HG03571 (cell line): ENCODE measurements around the gene NDUFAF7.
"Not testable (repeated sequence)": the region's sequence is repeated elsewhere in the genome, so short reads cannot be mapped to it uniquely, and the experiment has no call there.

Source experiments
- ATAC-seq: cut with Tn5 transposase; IDR thresholded peaks from one replicate; pipeline ENCODE4 v1.9.1; 2021; ENCODE audit not compliant: unreplicated experiment

The NDUFAF7 gene

GRCh38 chr2:37211939-37212338, 19.5 kb upstream of the NDUFAF7 start:
- no peak for ATAC-seq

GRCh38 chr2:37215250-37215649, 16.2 kb upstream of the NDUFAF7 start:
- ATAC-seq = no peak

- no peak for ATAC-seq
These were observed 12.4 kb upstream of the NDUFAF7 start for GRCh38 chr2:37219046-37219445.

- ATAC-seq = no peak
These were observed 8.3 kb upstream of the NDUFAF7 start for GRCh38 chr2:37223131-37223530.

- ATAC-seq = no peak
These were observed 7.4 kb upstream of the NDUFAF7 start for GRCh38 chr2:37224063-37224462.

GRCh38 chr2:37225129-37225528, 6.3 kb upstream of the NDUFAF7 start:
- ATAC-seq = not testable (repeated sequence)

- no peak for ATAC-seq
These were observed 4.6 kb upstream of the NDUFAF7 start for GRCh38 chr2:37226863-37227262.

- ATAC-seq = no peak
These were observed 2.7 kb upstream of the NDUFAF7 start for GRCh38 chr2:37228788-37229187.

GRCh38 chr2:37230581-37230980, 877 bp upstream of the NDUFAF7 start:
- ATAC-seq = no peak

GRCh38 chr2:37232131-37232933, 874 bp downstream of the NDUFAF7 start:
- ATAC-seq = peak; percentile 10

- no peak for ATAC-seq
These were observed 12.0 kb downstream of the NDUFAF7 start for GRCh38 chr2:37243435-37243834.

GRCh38 chr2:37244017-37244416, 12.6 kb downstream of the NDUFAF7 start:
- peak; percentile 62 for ATAC-seq

GRCh38 chr2:37244755-37245154, 13.3 kb downstream of the NDUFAF7 start:
- ATAC-seq = no peak

- ATAC-seq = no peak
These were observed 14.7 kb downstream of the NDUFAF7 start for GRCh38 chr2:37246205-37246604.

GRCh38 chr2:37250869-37251740, 19.6 kb downstream of the NDUFAF7 start:
- ATAC-seq = no peak

- no peak for ATAC-seq
These were observed 31.1 kb downstream of the NDUFAF7 start for GRCh38 chr2:37262522-37262921.

GRCh38 chr2:37263839-37264238, 32.4 kb downstream of the NDUFAF7 start:
- ATAC-seq = no peak

GRCh38 chr2:37267685-37268084, 36.2 kb downstream of the NDUFAF7 start:
- ATAC-seq = no peak

- no peak for ATAC-seq
These were observed 36.7 kb downstream of the NDUFAF7 start for GRCh38 chr2:37268111-37268510.

- no peak for ATAC-seq
These were observed 40.1 kb downstream of the NDUFAF7 start for GRCh38 chr2:37271376-37272067.

GRCh38 chr2:37274359-37274965, 43.0 kb downstream of the NDUFAF7 start:
- ATAC-seq = no peak
